Aorta (tissue), 5 donors: Measurements from ENCODE around the gene DUS1L. TPM values are rescaled to one million over a fixed set of nuclear protein-coding genes. Genes with fewer than 3 reads are reported as not detected.

ENCODE experiments used
- ATAC-seq: fragments of 200-7000 bp; cut with Tn5 transposase; one replicate; pipeline ENCODE4 v1.9.1; 2022; ENCODE audit warnings: moderate library complexity; ENCODE audit not compliant: low FRiP score
- DNase-seq, 2 donors: peaks; one replicate each; pipeline ENCODE4 v3.0.0-alpha.2; 2020
- H3K27ac ChIP-seq, 2 donors: one replicate each; pipeline ENCODE4 v1.5.1; 2013; ENCODE audit warnings: low read length in 2 of 2, mild to moderate bottlenecking in 2 of 2, moderate library complexity in 2 of 2, control low read depth in 1 of 2, inconsistent platforms in 1 of 2, low read depth in 1 of 2
- H3K27me3 ChIP-seq, 2 donors: one replicate each; pipeline ENCODE4 v1.6.1; 2013; ENCODE audit warnings: control low read depth in 1 of 2, low read length in 1 of 2, mild to moderate bottlenecking in 1 of 2, moderate library complexity in 1 of 2; ENCODE audit not compliant: insufficient read depth in 2 of 2, control insufficient read depth in 1 of 2
- H3K36me3 ChIP-seq, 2 donors: one replicate each; pipeline ENCODE4 v1.6.1; 2013; ENCODE audit warnings: control low read depth in 1 of 2, low read length in 1 of 2, mild to moderate bottlenecking in 1 of 2; ENCODE audit not compliant: insufficient read depth in 2 of 2, control insufficient read depth in 1 of 2
- H3K4me1 ChIP-seq, 2 donors: one replicate each; pipeline ENCODE4 v1.6.1; 2013; ENCODE audit warnings: low read length in 2 of 2, control low read depth in 1 of 2, mild to moderate bottlenecking in 1 of 2, moderate library complexity in 1 of 2; ENCODE audit not compliant: insufficient read depth in 2 of 2, control insufficient read depth in 1 of 2
- H3K4me3 ChIP-seq, 2 donors: one replicate each; pipeline ENCODE4 v1.5.1; 2013; ENCODE audit warnings: low read length in 2 of 2, control low read depth in 1 of 2, mild to moderate bottlenecking in 1 of 2
- H3K9me3 ChIP-seq: one replicate; pipeline ENCODE4 v1.6.1; 2013; ENCODE audit warnings: mild to moderate bottlenecking, low read length; ENCODE audit not compliant: control insufficient read depth
- WGBS, 2 donors: extraction: QIAGEN DNeasy Blood & Tissue Kit; methylation state at CpG; one replicate each; pipeline ENCODE4 v1.1.7; 2013; 5-methylcytosine and 5-hydroxymethylcytosine counted together
- intact Hi-C, 2 donors: fragments of 100-400 bp; cut with DNase I; formaldehyde crosslinking; loops; one replicate each; pipeline versions ENCODE4 v1.14.2 to v1.15.0; 2022
- polyA plus RNA-seq, 2 donors: library from polyadenylated mRNA; stranded (reverse); fragments of 200-250 nt; gene quantifications; one replicate each; pipeline ENCODE4 v1.2.3, GENCODE V29; 2013
- total RNA-seq, 2 donors: library from RNA; stranded (reverse); fragmentation: NEBNext Ultra II Directional; extraction: Animal tissue kit (Norgen Biotek cat#: 25700); gene quantifications; one replicate each; pipeline ENCODE4 v1.2.1, GENCODE V29; 2021
- donor health status: healthy with polysubstance abuse.
- donor health status: Bipolar disorder and iron deficiency.
- donor health status: DM: no; HTN: no; CAD: no.
- donor health status: DM: no; HTN: no; CAD: no.
- donor health status: DM: yes; HTN: yes; CAD: no.

Gene DUS1L
- total and polyA plus RNA-seq, 4 donors, result 43.7 to 143 (median 54.1) TPM

GRCh38 chr17:82085931-82086764 is 20.5 kb upstream of the DUS1L start:
- WGBS, 2 donors, result 87 to 88% methylated on average over 24 to 25 of the region's 25 CpGs
- intact Hi-C loops, result no loop called here
- peaks cover 0 to 13% of the 10 kb centered on the region in 2 donors for H3K36me3 ChIP-seq
- H3K4me3 ChIP-seq, result no peak overlapping the region
- H3K27ac ChIP-seq, result no peak overlapping the region
- DNase-seq, result no peak
- H3K9me3 ChIP-seq, result no peaks in the 10 kb centered on the region
- H3K27me3 ChIP-seq, result no peaks in the 10 kb centered on the region
- no peaks in the 10 kb centered on the region for H3K4me1 ChIP-seq
- ATAC-seq, result no peak

GRCh38 chr17:82085031-82085861 is 19.6 kb upstream of the DUS1L start:
- intact Hi-C loops, result no loop called here
- no peak for ATAC-seq
- no peak for DNase-seq
- Histone ChIP-seq H3K27me3 (no peaks in the 10 kb centered on the region), H3K27ac (no peak overlapping the region), H3K4me3 (no peak overlapping the region), H3K9me3 (no peaks in the 10 kb centered on the region), H3K4me1 (no peaks in the 10 kb centered on the region), H3K36me3 (peaks cover 0 to 19% of the 10 kb centered on the region in 2 donors)
- WGBS, 2 donors, result 89 to 90% methylated on average over 38 to 49 of the region's 49 CpGs

- Histone ChIP-seq H3K36me3 (peaks cover 0 to 22% of the 10 kb centered on the region in 2 donors), H3K9me3 (no peaks in the 10 kb centered on the region), H3K4me3 (no peak overlapping the region), H3K4me1 (no peaks in the 10 kb centered on the region), H3K27ac (no peak overlapping the region), H3K27me3 (no peaks in the 10 kb centered on the region)
- DNase-seq (no peak), ATAC-seq (no peak)
- intact Hi-C loops, result no loop called here
- WGBS, 2 donors, result 89 to 93% methylated on average over 30 to 31 of the region's 31 CpGs
Measured at GRCh38 chr17:82084373-82085030, 18.9 kb upstream of the DUS1L start.

- no peaks in the 10 kb centered on the region for H3K4me1 ChIP-seq
- H3K36me3 ChIP-seq, result peaks cover 0 to 24% of the 10 kb centered on the region in 2 donors
- ATAC-seq, result no peak
- no peaks in the 10 kb centered on the region for H3K27me3 ChIP-seq
- DNase-seq, result no peak
- H3K27ac ChIP-seq, result no peak overlapping the region
- no peak overlapping the region for H3K4me3 ChIP-seq
- 93% methylated on average over 54 to 55 of the region's 55 CpGs for WGBS, 2 donors
- intact Hi-C loops, result no loop called here
- H3K9me3 ChIP-seq, result no peaks in the 10 kb centered on the region
Measured at GRCh38 chr17:82083533-82084359, 18.1 kb upstream of the DUS1L start.

- Histone ChIP-seq H3K36me3 (peaks cover 0 to 24% of the 10 kb centered on the region in 2 donors), H3K4me1 (no peaks in the 10 kb centered on the region), H3K9me3 (no peaks in the 10 kb centered on the region), H3K4me3 (no peak overlapping the region), H3K27ac (no peak overlapping the region), H3K27me3 (no peaks in the 10 kb centered on the region)
- ATAC-seq, result no peak
- WGBS, 2 donors, result 94% methylated on average over 24 of the region's 24 CpGs
- DNase-seq, result no peak
- intact Hi-C loops, result no loop called here
Measured at GRCh38 chr17:82083009-82083408, 17.4 kb upstream of the DUS1L start.

- ATAC-seq (no peak), DNase-seq (no peak)
- WGBS, 2 donors, result 89 to 93% methylated on average over 16 to 19 of the region's 19 CpGs
- intact Hi-C loops, result no loop called here
- H3K36me3 ChIP-seq, result peaks cover 0 to 24% of the 10 kb centered on the region in 2 donors
- H3K27ac ChIP-seq, result no peak overlapping the region
- no peaks in the 10 kb centered on the region for H3K4me1 ChIP-seq
- H3K9me3 ChIP-seq, result no peaks in the 10 kb centered on the region
- no peak overlapping the region for H3K4me3 ChIP-seq
- no peaks in the 10 kb centered on the region for H3K27me3 ChIP-seq
Measured at GRCh38 chr17:82082456-82082855, 16.9 kb upstream of the DUS1L start.

GRCh38 chr17:82081966-82082365 is 16.4 kb upstream of the DUS1L start:
- H3K4me1 ChIP-seq, result no peaks in the 10 kb centered on the region
- WGBS, 2 donors, result 90% methylated on average over 21 to 22 of the region's 22 CpGs
- no peaks in the 10 kb centered on the region for H3K9me3 ChIP-seq
- H3K36me3 ChIP-seq, result peaks cover 0 to 23% of the 10 kb centered on the region in 2 donors
- H3K4me3 ChIP-seq, result no peak overlapping the region
- intact Hi-C loops, result no loop called here
- no peaks in the 10 kb centered on the region for H3K27me3 ChIP-seq
- DNase-seq (no peak), ATAC-seq (no peak)
- no peak overlapping the region for H3K27ac ChIP-seq

GRCh38 chr17:82081546-82081945 is 15.9 kb upstream of the DUS1L start:
- no peak overlapping the region for H3K27ac ChIP-seq
- peaks cover 0 to 21% of the 10 kb centered on the region in 2 donors for H3K36me3 ChIP-seq
- H3K4me1 ChIP-seq, result no peaks in the 10 kb centered on the region
- ATAC-seq (no peak), DNase-seq (no peak)
- WGBS, 2 donors, result 90% methylated on average over 17 to 20 of the region's 20 CpGs
- H3K9me3 ChIP-seq, result no peaks in the 10 kb centered on the region
- no peak overlapping the region for H3K4me3 ChIP-seq
- no peaks in the 10 kb centered on the region for H3K27me3 ChIP-seq
- intact Hi-C loops, result no loop called here
